ENCODE data around the gene CFAP210. TPM values are rescaled to one million over a fixed set of nuclear protein-coding genes. Genes with fewer than 3 reads are reported as not detected.

The CFAP210 gene
- total and polyA plus RNA-seq, 9 of the 15 experiments (the other 6 are each of a cell fraction or from before 2014, with no cell fraction given), result 0.75 to 3.6 (median 1.3) TPM

DNA sequence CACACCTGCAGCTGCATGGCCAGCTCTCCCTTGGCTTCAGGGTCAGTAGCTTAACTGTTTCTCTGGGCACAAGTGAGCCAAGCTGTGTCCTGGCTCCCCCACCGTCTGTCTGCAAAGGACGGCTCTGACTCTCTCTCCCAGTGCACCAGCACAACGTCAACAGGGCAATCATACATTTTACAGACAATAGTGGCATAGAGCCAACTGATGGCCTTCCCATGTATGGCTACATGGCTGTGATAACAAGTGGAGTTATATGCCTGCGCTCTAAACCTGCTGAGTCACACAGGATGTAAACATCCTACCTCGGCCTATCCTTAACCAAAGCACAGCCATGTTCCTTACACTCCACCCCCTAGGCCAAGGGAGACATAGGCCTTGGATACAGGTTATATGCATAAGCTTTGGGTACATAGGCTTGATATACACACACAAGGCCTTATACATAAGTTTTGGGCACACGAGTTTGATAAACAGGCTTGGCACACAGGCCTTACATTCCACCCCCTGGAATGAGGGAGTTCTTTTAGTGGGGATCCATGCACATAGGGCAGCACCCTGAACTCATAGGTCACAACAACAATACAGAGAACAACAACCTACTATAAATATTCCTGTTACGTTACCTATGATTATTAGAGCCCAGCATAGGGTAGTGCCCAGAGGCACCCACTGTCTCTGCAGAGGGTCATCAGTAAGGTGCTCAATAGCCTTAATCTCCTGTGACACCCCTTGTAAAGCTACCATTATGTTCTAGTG is 17.7 kb upstream of the CFAP210 start (continued):
- TF ChIP-seq, protein P1, sequence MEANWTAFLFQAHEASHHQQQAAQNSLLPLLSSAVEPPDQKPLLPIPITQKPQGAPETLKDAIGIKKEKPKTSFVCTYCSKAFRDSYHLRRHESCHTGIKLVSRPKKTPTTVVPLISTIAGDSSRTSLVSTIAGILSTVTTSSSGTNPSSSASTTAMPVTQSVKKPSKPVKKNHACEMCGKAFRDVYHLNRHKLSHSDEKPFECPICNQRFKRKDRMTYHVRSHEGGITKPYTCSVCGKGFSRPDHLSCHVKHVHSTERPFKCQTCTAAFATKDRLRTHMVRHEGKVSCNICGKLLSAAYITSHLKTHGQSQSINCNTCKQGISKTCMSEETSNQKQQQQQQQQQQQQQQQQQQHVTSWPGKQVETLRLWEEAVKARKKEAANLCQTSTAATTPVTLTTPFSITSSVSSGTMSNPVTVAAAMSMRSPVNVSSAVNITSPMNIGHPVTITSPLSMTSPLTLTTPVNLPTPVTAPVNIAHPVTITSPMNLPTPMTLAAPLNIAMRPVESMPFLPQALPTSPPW (CRISPR knock-in tag; IDR thresholded peaks at IDR 0.05), result peak; percentile 72
- TF ChIP-seq ZNF707 (CRISPR knock-in tag; conservative IDR thresholded peaks at IDR 0.05), result peak; percentile 83
- peak in 1 of 2 experiments; percentile 87; a peak in 1 of 3 replicates for TF ChIP-seq CBX3 (IDR thresholded peaks at IDR 0.05; ENCODE audit: borderline replicate concordance in 1 of 2, low read length in 2 of 2)
- no peak for TF ChIP-seq RAD21 (CRISPR knock-in tag; conservative IDR thresholded peaks at IDR 0.05 in 1 of 2, IDR thresholded peaks at IDR 0.05 in 1 of 2)
- TF ChIP-seq ZNF133 (CRISPR knock-in tag; IDR thresholded peaks at IDR 0.05), result peak; percentile 93
- TF ChIP-seq HDAC8 (tag; IDR thresholded peaks at IDR 0.05), result peak; percentile 98
- TF ChIP-seq MEF2A (IDR thresholded peaks at IDR 0.05; ENCODE audit: control insufficient read depth, low read depth, low read length), result no peak
- TF ChIP-seq CBFA2T2 (conservative IDR thresholded peaks at IDR 0.05), result no peak
- TF ChIP-seq, protein P2, sequence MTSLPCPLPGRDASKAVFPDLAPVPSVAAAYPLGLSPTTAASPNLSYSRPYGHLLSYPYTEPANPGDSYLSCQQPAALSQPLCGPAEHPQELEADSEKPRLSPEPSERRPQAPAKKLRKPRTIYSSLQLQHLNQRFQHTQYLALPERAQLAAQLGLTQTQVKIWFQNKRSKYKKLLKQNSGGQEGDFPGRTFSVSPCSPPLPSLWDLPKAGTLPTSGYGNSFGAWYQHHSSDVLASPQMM (CRISPR knock-in tag; IDR thresholded peaks at IDR 0.05), result no peak
- TF ChIP-seq, protein P3, sequence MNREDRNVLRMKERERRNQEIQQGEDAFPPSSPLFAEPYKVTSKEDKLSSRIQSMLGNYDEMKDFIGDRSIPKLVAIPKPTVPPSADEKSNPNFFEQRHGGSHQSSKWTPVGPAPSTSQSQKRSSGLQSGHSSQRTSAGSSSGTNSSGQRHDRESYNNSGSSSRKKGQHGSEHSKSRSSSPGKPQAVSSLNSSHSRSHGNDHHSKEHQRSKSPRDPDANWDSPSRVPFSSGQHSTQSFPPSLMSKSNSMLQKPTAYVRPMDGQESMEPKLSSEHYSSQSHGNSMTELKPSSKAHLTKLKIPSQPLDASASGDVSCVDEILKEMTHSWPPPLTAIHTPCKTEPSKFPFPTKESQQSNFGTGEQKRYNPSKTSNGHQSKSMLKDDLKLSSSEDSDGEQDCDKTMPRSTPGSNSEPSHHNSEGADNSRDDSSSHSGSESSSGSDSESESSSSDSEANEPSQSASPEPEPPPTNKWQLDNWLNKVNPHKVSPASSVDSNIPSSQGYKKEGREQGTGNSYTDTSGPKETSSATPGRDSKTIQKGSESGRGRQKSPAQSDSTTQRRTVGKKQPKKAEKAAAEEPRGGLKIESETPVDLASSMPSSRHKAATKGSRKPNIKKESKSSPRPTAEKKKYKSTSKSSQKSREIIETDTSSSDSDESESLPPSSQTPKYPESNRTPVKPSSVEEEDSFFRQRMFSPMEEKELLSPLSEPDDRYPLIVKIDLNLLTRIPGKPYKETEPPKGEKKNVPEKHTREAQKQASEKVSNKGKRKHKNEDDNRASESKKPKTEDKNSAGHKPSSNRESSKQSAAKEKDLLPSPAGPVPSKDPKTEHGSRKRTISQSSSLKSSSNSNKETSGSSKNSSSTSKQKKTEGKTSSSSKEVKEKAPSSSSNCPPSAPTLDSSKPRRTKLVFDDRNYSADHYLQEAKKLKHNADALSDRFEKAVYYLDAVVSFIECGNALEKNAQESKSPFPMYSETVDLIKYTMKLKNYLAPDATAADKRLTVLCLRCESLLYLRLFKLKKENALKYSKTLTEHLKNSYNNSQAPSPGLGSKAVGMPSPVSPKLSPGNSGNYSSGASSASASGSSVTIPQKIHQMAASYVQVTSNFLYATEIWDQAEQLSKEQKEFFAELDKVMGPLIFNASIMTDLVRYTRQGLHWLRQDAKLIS (CRISPR knock-in tag; IDR thresholded peaks at IDR 0.05), result no peak
- TF ChIP-seq KDM4B (IDR thresholded peaks at IDR 0.05; ENCODE audit: borderline replicate concordance in 2 of 2, low read depth in 1 of 2), result no peak
- no peak for TF ChIP-seq RCOR1 (IDR thresholded peaks at IDR 0.05; ENCODE audit: borderline replicate concordance in 1 of 2, low read depth in 2 of 2, low read length in 2 of 2)
- TF ChIP-seq MCM2 (IDR thresholded peaks at IDR 0.05; ENCODE audit: low read depth), result no peak
- peak; percentile 93 for TF ChIP-seq ETS2 (tag; IDR thresholded peaks at IDR 0.05; ENCODE audit: borderline replicate concordance, poor library complexity, severe bottlenecking)
- no peak for TF ChIP-seq MED1 (CRISPR knock-in tag; IDR thresholded peaks at IDR 0.05; ENCODE audit: borderline replicate concordance)
- TF ChIP-seq, protein P4, sequence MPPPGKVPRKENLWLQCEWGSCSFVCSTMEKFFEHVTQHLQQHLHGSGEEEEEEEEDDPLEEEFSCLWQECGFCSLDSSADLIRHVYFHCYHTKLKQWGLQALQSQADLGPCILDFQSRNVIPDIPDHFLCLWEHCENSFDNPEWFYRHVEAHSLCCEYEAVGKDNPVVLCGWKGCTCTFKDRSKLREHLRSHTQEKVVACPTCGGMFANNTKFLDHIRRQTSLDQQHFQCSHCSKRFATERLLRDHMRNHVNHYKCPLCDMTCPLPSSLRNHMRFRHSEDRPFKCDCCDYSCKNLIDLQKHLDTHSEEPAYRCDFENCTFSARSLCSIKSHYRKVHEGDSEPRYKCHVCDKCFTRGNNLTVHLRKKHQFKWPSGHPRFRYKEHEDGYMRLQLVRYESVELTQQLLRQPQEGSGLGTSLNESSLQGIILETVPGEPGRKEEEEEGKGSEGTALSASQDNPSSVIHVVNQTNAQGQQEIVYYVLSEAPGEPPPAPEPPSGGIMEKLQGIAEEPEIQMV (tag; conservative IDR thresholded peaks at IDR 0.05; ENCODE audit: low read depth), result peak; percentile 98
- TF ChIP-seq XRCC3 (IDR thresholded peaks at IDR 0.05), result no peak
- TF ChIP-seq KDM5B (IDR thresholded peaks at IDR 0.05; ENCODE audit: insufficient replicate concordance, low read depth, low read length), result no peak
